ENCODE results near the gene FRG1.
"Not testable (repeated sequence)": the region's sequence is repeated elsewhere in the genome, so short reads cannot be mapped to it uniquely, and the experiment has no call there.

FRG1 gene

DNA sequence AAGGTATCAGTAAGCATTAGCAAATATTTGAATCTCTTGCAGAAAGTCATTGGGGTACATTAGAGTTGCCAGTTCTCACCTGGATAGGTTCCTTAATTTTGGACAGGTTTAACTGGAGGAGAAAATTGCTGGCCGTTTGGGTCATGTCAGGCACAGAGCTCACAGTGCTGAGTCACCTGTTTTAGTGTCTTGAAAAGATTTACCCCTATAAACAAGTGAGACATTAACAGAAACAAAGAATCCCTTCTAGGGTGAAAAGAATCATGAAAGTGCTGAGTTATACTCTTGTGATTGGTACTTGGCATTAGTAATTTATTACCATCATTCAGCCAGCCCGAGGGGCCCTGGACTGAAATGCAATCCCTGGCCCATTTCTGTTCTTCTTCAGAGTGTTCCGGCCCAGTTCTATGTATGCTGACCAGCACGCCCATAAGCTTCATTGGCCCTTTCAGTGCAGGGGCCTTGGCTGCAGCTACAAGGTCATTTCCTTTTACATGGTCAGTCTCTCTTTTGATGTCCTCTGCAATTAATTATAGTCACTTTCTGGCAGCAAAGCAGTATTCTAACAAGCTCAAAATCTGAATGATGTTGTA lies 45.1 kb downstream of the FRG1 start:
- not testable (repeated sequence) for DNase-seq (ENCODE audit: low read depth)

DNA sequence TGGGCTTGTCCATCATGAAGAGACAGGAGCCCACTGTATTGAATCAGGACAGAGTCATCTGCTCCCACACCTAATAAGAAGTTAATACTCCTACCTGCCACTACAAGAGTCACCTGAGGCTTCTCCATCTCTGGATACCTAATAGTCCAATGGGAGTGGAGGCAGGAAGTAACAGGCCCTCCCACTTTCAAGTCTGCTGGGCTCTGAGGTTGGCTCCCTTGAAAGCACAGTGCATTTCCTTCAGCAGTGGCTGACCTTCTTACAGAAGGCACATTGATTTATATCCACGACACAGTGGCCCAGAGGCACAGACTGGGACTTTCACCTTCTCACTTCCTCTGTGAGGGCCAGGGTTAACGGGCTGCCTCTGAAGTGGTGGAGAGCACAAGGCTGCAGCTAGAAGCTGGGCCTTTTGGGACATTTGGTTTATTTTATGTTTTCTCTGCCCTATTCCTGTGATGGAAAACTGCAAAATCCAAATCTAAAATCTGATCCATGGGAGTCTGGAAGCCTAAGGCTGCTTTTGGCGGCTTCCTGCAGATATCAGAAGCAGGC lies 48.3 kb downstream of the FRG1 start:
- no peak for DNase-seq (ENCODE audit: low read depth)

DNA sequence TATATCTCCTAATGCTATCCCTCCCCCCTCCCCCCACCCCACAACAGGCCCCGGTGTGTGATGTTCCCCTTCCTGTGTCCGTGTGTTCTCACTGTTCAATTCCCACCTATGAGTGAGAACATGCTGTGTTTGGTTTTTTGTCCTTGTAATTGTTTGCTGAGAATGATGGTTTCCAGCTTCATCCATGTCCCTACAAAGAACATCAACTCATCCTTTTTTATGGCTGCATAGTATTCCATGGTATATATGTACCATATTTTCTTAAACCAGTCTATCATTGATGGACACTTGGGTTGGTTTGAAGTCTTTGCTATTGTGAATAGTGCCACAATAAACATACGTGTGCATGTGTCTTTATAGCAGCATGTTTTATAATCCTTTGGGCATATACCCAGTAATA lies 49.3 kb downstream of the FRG1 start:
- not testable (repeated sequence) for DNase-seq (ENCODE audit: low read depth)
